Esophagus muscularis mucosa (tissue), 4 donors: ENCODE results near the gene MAPK14.
"Not testable (repeated sequence)": the region's sequence is repeated elsewhere in the genome, so short reads cannot be mapped to it uniquely, and the experiment has no call there.

Experiments
- CTCF ChIP-seq, 3 experiments: fragments of 200-600 bp in 2 of 3; fragments of 450-650 bp in 1 of 3; sonication (generic) in 2 of 3; IDR thresholded peaks; one replicate each; pipeline ENCODE4 v1.5.1; 2017 to 2019; ENCODE audit warnings: antibody characterized with exemption in 3 of 3, mild to moderate bottlenecking in 2 of 3, moderate library complexity in 1 of 3
- EP300 ChIP-seq: sonication (generic); formaldehyde crosslinking; IDR thresholded peaks from one replicate; pipeline ENCODE4 v1.6.1; 2017; ENCODE audit warnings: antibody characterized with exemption
- POLR2A ChIP-seq: fragments of 450-650 bp; IDR thresholded peaks from one replicate; pipeline ENCODE4 v1.6.1; 2017; ENCODE audit warnings: antibody characterized with exemption, moderate library complexity, mild to moderate bottlenecking, low read depth

DNA sequence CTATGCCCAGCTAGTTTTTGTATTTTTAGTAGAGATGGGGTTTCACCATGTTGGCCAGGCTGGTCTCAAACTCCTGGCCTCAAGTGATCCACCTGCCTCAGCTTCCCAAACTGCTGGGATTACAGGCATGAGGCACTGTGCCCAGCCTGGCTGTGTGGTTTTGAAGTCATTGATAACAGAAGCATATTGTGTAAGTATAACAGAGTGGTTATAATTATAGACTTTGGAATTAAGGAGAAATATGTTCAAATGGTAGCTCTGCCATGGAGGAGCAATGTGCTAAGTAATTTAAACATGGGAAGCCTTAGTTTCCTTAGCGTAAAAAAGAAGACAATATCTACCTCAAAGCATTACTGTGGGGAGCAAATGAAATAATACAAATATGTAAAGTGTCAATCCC lies 47.5 kb upstream of the MAPK14 start:
- not testable (repeated sequence) for TF ChIP-seq CTCF (IDR thresholded peaks at IDR 0.05); EP300; POLR2A
